Measurements from ENCODE around the gene ITPR1. TPM values are rescaled to one million over a fixed set of nuclear protein-coding genes. Genes with fewer than 3 reads are reported as not detected.

Gene ITPR1
- total RNA-seq, 1 donor from 2014 or later, result 53.1 TPM

- Mint-ChIP-seq H3K27ac (ENCODE audit: unreplicated experiment) (no peak overlapping the region), H3K9me3 (ENCODE audit: unreplicated experiment) (no peaks in the 10 kb centered on the region), H3K27me3 (ENCODE audit: unreplicated experiment) (no peaks in the 10 kb centered on the region), H3K36me3 (ENCODE audit: low read depth, unreplicated experiment) (peaks cover 9% of the 10 kb centered on the region), H3K4me1 (ENCODE audit: unreplicated experiment) (peaks cover 3% of the 10 kb centered on the region), H3K4me3 (ENCODE audit: unreplicated experiment) (no peak overlapping the region)
- DNase-seq (ENCODE audit: low spot score), result no peak
- TF ChIP-seq CTCF (IDR thresholded peaks at IDR 0.05; ENCODE audit: unreplicated experiment), result no peak
Measured at GRCh38 chr3:4637265-4637664, 144.1 kb downstream of the ITPR1 start.

GRCh38 chr3:4641863-4642563 lies 148.9 kb downstream of the ITPR1 start:
- peaks cover 27% of the 10 kb centered on the region for H3K36me3 Mint-ChIP-seq (ENCODE audit: low read depth, unreplicated experiment)
- DNase-seq (ENCODE audit: low spot score), result no peak
- H3K4me3 Mint-ChIP-seq (ENCODE audit: unreplicated experiment), result no peak overlapping the region
- H3K27me3 Mint-ChIP-seq (ENCODE audit: unreplicated experiment), result no peaks in the 10 kb centered on the region
- H3K27ac Mint-ChIP-seq (ENCODE audit: unreplicated experiment), result no peak overlapping the region
- H3K4me1 Mint-ChIP-seq (ENCODE audit: unreplicated experiment), result peaks cover 6% of the 10 kb centered on the region
- TF ChIP-seq CTCF (IDR thresholded peaks at IDR 0.05; ENCODE audit: unreplicated experiment), result no peak
- no peaks in the 10 kb centered on the region for H3K9me3 Mint-ChIP-seq (ENCODE audit: unreplicated experiment)

- peaks cover 29% of the 10 kb centered on the region for H3K36me3 Mint-ChIP-seq (ENCODE audit: low read depth, unreplicated experiment)
- no peaks in the 10 kb centered on the region for H3K27me3 Mint-ChIP-seq (ENCODE audit: unreplicated experiment)
- no peaks in the 10 kb centered on the region for H3K9me3 Mint-ChIP-seq (ENCODE audit: unreplicated experiment)
- no peak overlapping the region for H3K27ac Mint-ChIP-seq (ENCODE audit: unreplicated experiment)
- TF ChIP-seq CTCF (IDR thresholded peaks at IDR 0.05; ENCODE audit: unreplicated experiment), result no peak
- H3K4me3 Mint-ChIP-seq (ENCODE audit: unreplicated experiment), result no peak overlapping the region
- peaks cover 6% of the 10 kb centered on the region for H3K4me1 Mint-ChIP-seq (ENCODE audit: unreplicated experiment)
- DNase-seq (ENCODE audit: low spot score), result no peak
Measured at GRCh38 chr3:4642611-4643010, 149.5 kb downstream of the ITPR1 start.

GRCh38 chr3:4643904-4644547 lies 150.9 kb downstream of the ITPR1 start:
- no peak overlapping the region for H3K27ac Mint-ChIP-seq (ENCODE audit: unreplicated experiment)
- H3K4me3 Mint-ChIP-seq (ENCODE audit: unreplicated experiment), result no peak overlapping the region

More at GRCh38 chr3:4643904-4644547, 150.9 kb downstream of the ITPR1 start:
- Mint-ChIP-seq H3K4me1 (ENCODE audit: unreplicated experiment) (peaks cover 7% of the 10 kb centered on the region), H3K27me3 (ENCODE audit: unreplicated experiment) (no peaks in the 10 kb centered on the region), H3K9me3 (ENCODE audit: unreplicated experiment) (no peaks in the 10 kb centered on the region), H3K36me3 (ENCODE audit: low read depth, unreplicated experiment) (peaks cover 29% of the 10 kb centered on the region)
- no peak for TF ChIP-seq CTCF (IDR thresholded peaks at IDR 0.05; ENCODE audit: unreplicated experiment)
- no peak for DNase-seq (ENCODE audit: low spot score)
